ENCODE results near the gene RGS10.

The RGS10 gene

GRCh38 chr10:119522747-119523426 is 19.6 kb downstream of the RGS10 start:
- no peaks in the 10 kb centered on the region for H3K27me3 ChIP-seq (ENCODE audit: control insufficient read depth, insufficient read depth, low read length)
- peaks cover 7% of the 10 kb centered on the region for H3K36me3 ChIP-seq (ENCODE audit: control insufficient read depth, insufficient read depth, low read length)
- no peak overlapping the region for H3K9ac ChIP-seq (ENCODE audit: low read length)
- H3K4me3 ChIP-seq (ENCODE audit: low read length), result no peak overlapping the region
- no peak overlapping the region for H3K27ac ChIP-seq (ENCODE audit: low read depth, low read length)
- H3K4me1 ChIP-seq (ENCODE audit: control insufficient read depth, insufficient read depth, low read length), result peaks cover 15% of the 10 kb centered on the region

- no peak overlapping the region for H3K4me3 ChIP-seq (ENCODE audit: low read length)
- no peak overlapping the region for H3K9ac ChIP-seq (ENCODE audit: low read length)
- peaks cover 7% of the 10 kb centered on the region for H3K36me3 ChIP-seq (ENCODE audit: control insufficient read depth, insufficient read depth, low read length)
- no peak overlapping the region for H3K27ac ChIP-seq (ENCODE audit: low read depth, low read length)
- H3K4me1 ChIP-seq (ENCODE audit: control insufficient read depth, insufficient read depth, low read length), result peaks cover 6% of the 10 kb centered on the region
- no peaks in the 10 kb centered on the region for H3K27me3 ChIP-seq (ENCODE audit: control insufficient read depth, insufficient read depth, low read length)
Measured at GRCh38 chr10:119521443-119522204, 20.9 kb downstream of the RGS10 start.

DNA sequence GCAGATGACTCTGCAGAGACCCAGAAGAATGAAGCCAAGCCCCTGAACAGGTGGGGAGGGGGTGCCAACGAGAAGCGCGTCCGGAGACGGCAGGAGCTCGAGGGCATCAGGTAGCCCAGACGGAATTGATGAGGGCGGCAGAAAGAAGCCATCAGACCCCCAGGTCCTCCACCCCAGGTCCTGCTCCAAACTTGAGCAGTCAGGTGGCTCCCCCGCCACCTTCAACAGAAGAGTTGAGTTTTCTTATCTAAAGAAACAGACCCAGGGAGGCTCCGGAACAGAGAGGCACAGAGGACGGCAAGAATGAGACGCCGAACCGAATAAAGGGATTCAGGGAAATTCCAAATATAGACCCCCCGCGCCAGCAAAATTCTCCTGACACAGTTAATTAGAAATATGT is 22.2 kb downstream of the RGS10 start:
- H3K4me1 ChIP-seq (ENCODE audit: control insufficient read depth, insufficient read depth, low read length), result no peaks in the 10 kb centered on the region
- H3K9ac ChIP-seq (ENCODE audit: low read length), result no peak overlapping the region
- no peak overlapping the region for H3K4me3 ChIP-seq (ENCODE audit: low read length)
- no peak overlapping the region for H3K27ac ChIP-seq (ENCODE audit: low read depth, low read length)
- H3K36me3 ChIP-seq (ENCODE audit: control insufficient read depth, insufficient read depth, low read length), result peaks cover 7% of the 10 kb centered on the region
- no peaks in the 10 kb centered on the region for H3K27me3 ChIP-seq (ENCODE audit: control insufficient read depth, insufficient read depth, low read length)

DNA sequence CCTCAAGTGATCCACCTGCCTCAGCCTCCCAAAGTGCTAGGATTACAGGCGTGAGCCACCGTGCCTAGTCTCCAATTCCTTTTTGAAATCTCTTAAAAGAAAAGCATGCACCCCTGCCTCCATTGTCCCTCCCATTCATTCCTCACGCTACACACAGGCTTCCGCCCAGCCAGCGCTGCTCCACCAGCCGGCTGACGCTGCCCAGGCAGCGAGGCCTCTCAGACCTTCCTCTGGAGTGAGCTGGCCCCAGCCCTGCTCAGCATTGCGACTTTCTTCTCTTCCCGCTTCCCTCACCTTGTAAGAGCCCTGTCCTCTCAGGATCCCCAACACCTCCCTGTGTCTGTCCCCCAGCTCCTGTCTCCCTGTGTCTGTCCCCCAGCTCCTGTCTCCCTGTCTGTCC is 23.6 kb downstream of the RGS10 start:
- Histone ChIP-seq H3K4me3 (ENCODE audit: low read length) (no peak overlapping the region), H3K27me3 (ENCODE audit: control insufficient read depth, insufficient read depth, low read length) (no peaks in the 10 kb centered on the region), H3K36me3 (ENCODE audit: control insufficient read depth, insufficient read depth, low read length) (peaks cover 4% of the 10 kb centered on the region), H3K4me1 (ENCODE audit: control insufficient read depth, insufficient read depth, low read length) (no peaks in the 10 kb centered on the region), H3K9ac (ENCODE audit: low read length) (no peak overlapping the region), H3K27ac (ENCODE audit: low read depth, low read length) (no peak overlapping the region)

GRCh38 chr10:119518176-119518575 is 24.3 kb downstream of the RGS10 start:
- no peaks in the 10 kb centered on the region for H3K4me1 ChIP-seq (ENCODE audit: control insufficient read depth, insufficient read depth, low read length)
- H3K4me3 ChIP-seq (ENCODE audit: low read length), result peak overlapping the region; percentile 27
- H3K27me3 ChIP-seq (ENCODE audit: control insufficient read depth, insufficient read depth, low read length), result no peaks in the 10 kb centered on the region
- H3K9ac ChIP-seq (ENCODE audit: low read length), result no peak overlapping the region
- peaks cover 3% of the 10 kb centered on the region for H3K36me3 ChIP-seq (ENCODE audit: control insufficient read depth, insufficient read depth, low read length)
- H3K27ac ChIP-seq (ENCODE audit: low read depth, low read length), result no peak overlapping the region

- Histone ChIP-seq H3K36me3 (ENCODE audit: control insufficient read depth, insufficient read depth, low read length) (peaks cover 3% of the 10 kb centered on the region), H3K9ac (ENCODE audit: low read length) (no peak overlapping the region), H3K4me1 (ENCODE audit: control insufficient read depth, insufficient read depth, low read length) (no peaks in the 10 kb centered on the region), H3K27me3 (ENCODE audit: control insufficient read depth, insufficient read depth, low read length) (no peaks in the 10 kb centered on the region), H3K4me3 (ENCODE audit: low read length) (peak overlapping the region; percentile 27), H3K27ac (ENCODE audit: low read depth, low read length) (no peak overlapping the region)
Measured at GRCh38 chr10:119517235-119518141, 25.0 kb downstream of the RGS10 start.

GRCh38 chr10:119516381-119517234 is 25.9 kb downstream of the RGS10 start:
- peaks cover 3% of the 10 kb centered on the region for H3K36me3 ChIP-seq (ENCODE audit: control insufficient read depth, insufficient read depth, low read length)
- no peak overlapping the region for H3K9ac ChIP-seq (ENCODE audit: low read length)
- H3K27me3 ChIP-seq (ENCODE audit: control insufficient read depth, insufficient read depth, low read length), result no peaks in the 10 kb centered on the region
- H3K27ac ChIP-seq (ENCODE audit: low read depth, low read length), result no peak overlapping the region
- no peak overlapping the region for H3K4me3 ChIP-seq (ENCODE audit: low read length)
- no peaks in the 10 kb centered on the region for H3K4me1 ChIP-seq (ENCODE audit: control insufficient read depth, insufficient read depth, low read length)

DNA sequence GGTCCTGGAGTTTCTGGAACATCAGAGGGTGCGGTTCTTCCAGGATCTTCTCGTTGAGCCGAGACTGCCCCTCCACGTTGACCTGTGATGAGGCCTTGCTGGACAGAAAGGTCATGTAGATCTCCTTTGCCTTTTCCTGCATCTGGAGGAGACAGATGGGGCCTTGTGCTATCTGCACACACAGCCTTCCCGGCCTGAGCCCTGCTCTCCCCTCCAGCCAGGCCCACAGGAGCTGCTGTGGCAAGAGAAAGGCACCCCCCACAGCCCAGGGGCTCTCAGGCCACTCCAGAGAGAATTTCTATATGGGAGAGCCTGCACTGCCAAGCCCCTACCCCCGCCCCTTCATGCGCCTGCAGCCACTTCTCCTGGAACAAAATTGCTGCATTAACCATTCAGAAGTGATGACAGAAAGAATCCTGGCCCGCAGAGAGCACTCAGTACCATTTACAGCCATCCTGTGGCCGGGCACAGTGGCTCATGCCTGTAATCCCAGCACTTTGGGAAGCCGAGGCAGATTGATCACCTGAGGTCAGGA is 26.9 kb downstream of the RGS10 start:
- H3K27ac ChIP-seq (ENCODE audit: low read depth, low read length), result no peak overlapping the region
- peaks cover 3% of the 10 kb centered on the region for H3K36me3 ChIP-seq (ENCODE audit: control insufficient read depth, insufficient read depth, low read length)
- H3K4me1 ChIP-seq (ENCODE audit: control insufficient read depth, insufficient read depth, low read length), result no peaks in the 10 kb centered on the region
- no peaks in the 10 kb centered on the region for H3K27me3 ChIP-seq (ENCODE audit: control insufficient read depth, insufficient read depth, low read length)
- H3K9ac ChIP-seq (ENCODE audit: low read length), result no peak overlapping the region
- H3K4me3 ChIP-seq (ENCODE audit: low read length), result no peak overlapping the region

DNA sequence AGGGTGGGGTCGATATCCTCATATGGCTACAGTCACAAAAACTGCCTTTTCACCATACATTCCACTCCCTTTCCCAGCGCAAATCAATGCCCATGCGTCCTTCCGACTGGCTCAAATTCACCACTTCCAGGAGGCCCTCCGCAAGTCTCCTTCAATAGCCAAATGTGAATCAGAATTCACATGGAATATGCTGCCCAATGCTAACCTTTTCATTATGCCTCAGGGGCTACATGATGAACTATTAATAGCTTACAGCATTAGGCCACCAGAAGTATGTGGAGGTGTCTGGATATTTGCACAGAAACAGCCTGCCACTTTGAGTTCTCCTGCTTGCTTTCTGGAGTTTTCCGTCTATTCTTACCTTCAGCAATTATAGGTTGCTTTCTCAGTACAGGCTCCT is 27.7 kb downstream of the RGS10 start:
- peaks cover 5% of the 10 kb centered on the region for H3K4me1 ChIP-seq (ENCODE audit: control insufficient read depth, insufficient read depth, low read length)
- peaks cover 3% of the 10 kb centered on the region for H3K36me3 ChIP-seq (ENCODE audit: control insufficient read depth, insufficient read depth, low read length)
- H3K27ac ChIP-seq (ENCODE audit: low read depth, low read length), result no peak overlapping the region

GRCh38 chr10:119511828-119512515 is 30.5 kb downstream of the RGS10 start:
- no peak overlapping the region for H3K27ac ChIP-seq (ENCODE audit: low read depth, low read length)
- H3K4me1 ChIP-seq (ENCODE audit: control insufficient read depth, insufficient read depth, low read length), result peaks cover 5% of the 10 kb centered on the region
- H3K4me3 ChIP-seq (ENCODE audit: low read length), result no peak overlapping the region
- peaks cover 3% of the 10 kb centered on the region for H3K36me3 ChIP-seq (ENCODE audit: control insufficient read depth, insufficient read depth, low read length)
- H3K27me3 ChIP-seq (ENCODE audit: control insufficient read depth, insufficient read depth, low read length), result no peaks in the 10 kb centered on the region
- no peak overlapping the region for H3K9ac ChIP-seq (ENCODE audit: low read length)

More for the DNA sequence above, 27.7 kb downstream of the RGS10 start:
- Histone ChIP-seq H3K4me3 (ENCODE audit: low read length) (no peak overlapping the region), H3K27me3 (ENCODE audit: control insufficient read depth, insufficient read depth, low read length) (no peaks in the 10 kb centered on the region), H3K9ac (ENCODE audit: low read length) (no peak overlapping the region)

GRCh38 chr10:119509909-119510451 is 32.5 kb downstream of the RGS10 start:
- peaks cover 6% of the 10 kb centered on the region for H3K4me1 ChIP-seq (ENCODE audit: control insufficient read depth, insufficient read depth, low read length)
- no peak overlapping the region for H3K4me3 ChIP-seq (ENCODE audit: low read length)
- no peaks in the 10 kb centered on the region for H3K27me3 ChIP-seq (ENCODE audit: control insufficient read depth, insufficient read depth, low read length)
- peaks cover 3% of the 10 kb centered on the region for H3K36me3 ChIP-seq (ENCODE audit: control insufficient read depth, insufficient read depth, low read length)
- H3K27ac ChIP-seq (ENCODE audit: low read depth, low read length), result peak overlapping the region; percentile 1
- no peak overlapping the region for H3K9ac ChIP-seq (ENCODE audit: low read length)

Data from rectal smooth muscle tissue (tissue), 1 donor.